ENCODE results near the gene PBX3. TPM values are rescaled to one million over a fixed set of nuclear protein-coding genes. Genes with fewer than 3 reads are reported as not detected.

Gene PBX3
- total RNA-seq, 1 donor from 2014 or later = 15.3 TPM

DNA sequence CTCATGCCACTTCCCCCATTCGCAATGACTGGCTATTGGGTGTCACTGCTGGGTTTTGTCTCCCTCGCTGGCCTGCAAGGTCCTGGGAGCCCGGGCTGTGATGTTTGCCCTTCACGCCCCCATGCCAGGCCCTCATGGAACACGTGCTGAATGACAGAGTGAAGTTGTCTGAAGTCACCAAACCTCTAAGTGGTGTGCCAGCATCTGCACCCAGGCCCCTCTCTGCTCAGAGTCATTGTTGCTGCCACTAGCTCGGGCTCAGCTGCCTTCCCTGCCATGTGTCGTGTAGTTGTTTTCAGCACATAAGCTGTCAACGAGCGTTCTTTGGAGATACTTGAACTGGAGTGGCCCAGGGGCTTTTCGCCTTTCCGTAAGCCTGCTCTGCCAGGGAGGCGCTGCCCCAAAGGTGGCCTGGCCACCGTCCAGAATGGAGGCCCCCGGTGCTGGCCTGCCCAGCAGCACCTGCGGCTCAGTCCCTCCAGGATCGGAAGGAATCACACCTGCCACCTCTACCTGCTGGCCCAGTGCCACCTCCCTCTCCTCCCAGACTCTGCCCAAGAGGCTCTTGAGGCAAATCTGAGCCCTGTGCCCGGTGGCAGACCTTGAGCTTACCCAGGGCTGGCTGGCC lies 250.1 kb downstream of the PBX3 start:
- DNase-seq = no peak

DNA sequence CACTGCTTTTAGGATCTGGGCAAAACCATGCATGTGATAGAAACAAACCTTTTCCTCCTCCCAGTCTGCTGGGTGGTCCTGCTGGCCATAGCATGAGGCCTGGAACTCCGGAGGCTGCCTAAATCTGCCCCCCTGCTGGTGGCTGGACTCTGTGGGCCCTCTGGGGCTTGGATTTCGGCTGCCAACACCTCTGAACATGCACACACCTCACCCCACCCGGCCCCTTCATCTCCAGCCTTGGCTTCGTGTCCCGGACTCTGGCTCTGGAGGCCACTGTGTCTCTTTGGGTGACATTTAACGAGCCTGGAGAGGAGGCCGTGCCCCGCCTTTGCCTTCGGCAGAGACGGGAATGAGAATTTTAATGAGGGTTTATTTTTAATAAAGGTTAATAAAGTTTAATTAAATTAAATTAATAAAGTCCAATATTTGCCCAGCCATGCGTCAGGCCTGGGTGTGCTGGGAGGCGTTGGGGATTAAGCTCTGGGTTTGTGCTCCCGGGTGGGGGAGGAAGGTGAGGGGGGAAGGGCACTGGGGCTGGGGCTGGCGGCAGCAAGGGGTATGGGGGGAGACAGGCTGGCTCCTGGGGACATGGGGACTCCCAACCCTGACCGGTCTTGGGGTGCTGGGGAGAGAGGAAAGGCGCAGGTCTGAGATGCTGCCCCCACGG lies 251.8 kb downstream of the PBX3 start:
- no peak for DNase-seq

DNA sequence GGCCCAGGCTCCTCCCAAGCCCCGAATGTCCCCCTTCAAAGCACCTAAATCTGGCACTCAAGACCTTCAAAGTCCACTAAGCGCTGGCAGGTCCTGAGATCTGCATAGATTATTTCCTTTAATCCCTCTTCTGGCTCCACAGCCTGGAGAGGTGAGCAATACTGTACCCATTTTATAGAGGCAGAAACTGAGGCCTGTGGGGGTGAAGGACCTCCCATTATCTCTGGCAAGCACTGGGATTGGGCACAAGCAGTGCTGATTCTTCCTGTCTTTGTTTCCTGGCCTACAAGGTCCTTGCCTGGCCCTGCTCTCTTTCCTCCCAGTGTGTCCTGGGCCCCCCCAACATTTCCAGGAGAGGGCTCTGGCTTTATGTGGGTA lies 252.3 kb downstream of the PBX3 start:
- no peak for DNase-seq

DNA sequence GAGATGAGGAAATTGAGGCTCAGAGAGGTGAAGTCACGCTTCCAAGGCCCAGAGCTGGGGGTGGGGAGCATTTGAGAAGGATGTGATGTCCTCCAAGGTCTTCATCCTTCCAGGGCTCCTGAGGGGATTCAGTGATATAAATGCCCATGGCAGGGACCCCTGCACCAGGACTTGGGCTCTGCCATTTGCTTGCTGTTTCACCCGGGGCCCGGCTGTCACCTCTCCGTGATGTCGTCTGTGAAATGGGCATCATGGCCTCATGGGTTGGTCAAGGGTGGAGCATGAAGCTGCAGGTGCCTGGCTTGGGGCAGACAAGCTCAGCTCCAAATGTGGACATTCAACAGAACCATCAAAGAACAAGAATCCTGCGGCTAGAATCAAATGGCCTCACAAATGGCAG lies 253.1 kb downstream of the PBX3 start:
- DNase-seq = no peak

DNA sequence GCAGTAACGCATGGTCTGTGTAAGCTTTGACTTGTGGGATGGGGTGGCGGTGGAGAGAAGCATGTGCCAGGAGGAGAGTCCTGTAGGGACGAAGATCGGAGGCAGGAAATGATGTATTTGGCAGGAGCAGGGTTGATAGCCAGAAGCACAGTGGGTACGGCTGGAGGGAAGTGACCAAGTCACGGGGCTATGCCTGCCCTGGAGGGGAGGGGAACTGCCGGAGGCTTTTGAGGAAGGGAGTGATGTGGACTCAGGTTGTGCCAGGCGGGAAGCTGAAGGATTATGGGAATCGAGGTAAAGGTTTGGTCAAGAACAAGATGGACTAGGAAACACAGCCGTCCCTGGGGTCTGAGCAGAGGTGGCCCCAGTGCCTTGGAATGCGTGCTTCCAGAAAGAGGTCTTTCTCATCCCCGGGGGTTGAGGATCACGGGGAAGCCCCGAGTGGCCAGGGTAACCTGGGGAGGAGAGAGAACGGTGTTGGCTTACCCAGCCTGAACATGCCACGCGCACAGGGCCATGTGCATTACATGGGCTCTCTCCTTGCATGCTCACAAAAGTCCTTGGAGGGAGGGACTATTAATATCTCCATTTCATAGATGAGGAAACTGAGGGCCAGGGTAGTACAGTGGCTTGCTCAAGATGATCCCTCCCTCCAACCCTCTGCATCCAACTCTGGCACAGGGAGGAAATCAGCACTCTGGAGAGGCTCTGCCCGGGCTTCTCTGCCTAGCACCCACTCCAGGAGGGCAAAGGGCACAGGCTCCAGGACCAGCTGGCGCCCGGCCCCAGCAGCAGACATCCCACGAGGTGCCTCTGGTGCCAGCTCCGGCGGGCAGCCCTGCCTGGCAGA lies 253.8 kb downstream of the PBX3 start:
- DNase-seq = no peak

DNA sequence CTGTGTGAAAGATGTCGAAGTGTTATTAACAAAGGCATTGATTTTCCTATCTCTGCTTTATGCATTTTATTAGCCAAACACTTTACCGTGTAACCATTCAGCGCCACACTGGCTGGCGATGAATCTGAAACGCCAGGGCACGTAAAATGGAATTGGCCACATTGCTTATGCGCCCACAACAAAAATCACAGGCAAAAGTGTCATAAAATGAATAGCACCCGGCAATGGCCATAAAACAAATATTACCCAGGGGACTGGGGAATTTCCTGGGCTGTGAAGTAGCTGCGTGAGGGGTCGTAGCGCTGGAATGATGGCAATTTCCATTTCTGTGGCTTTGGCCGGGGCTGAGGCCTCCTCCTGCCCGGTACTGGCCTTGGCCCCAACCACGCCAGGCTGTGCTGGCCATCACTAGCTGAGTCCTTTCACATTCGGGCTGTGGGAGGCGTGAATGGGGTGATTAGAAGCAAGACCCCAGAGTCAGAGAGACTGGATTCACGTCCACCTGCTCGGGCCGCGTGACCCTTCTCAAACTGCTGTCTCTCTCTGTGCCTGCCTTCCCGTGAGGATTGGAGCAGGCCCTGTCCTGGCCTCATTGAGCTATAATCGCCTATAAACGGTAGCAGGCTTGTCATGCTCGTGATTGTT lies 254.5 kb downstream of the PBX3 start:
- no peak for DNase-seq

DNA sequence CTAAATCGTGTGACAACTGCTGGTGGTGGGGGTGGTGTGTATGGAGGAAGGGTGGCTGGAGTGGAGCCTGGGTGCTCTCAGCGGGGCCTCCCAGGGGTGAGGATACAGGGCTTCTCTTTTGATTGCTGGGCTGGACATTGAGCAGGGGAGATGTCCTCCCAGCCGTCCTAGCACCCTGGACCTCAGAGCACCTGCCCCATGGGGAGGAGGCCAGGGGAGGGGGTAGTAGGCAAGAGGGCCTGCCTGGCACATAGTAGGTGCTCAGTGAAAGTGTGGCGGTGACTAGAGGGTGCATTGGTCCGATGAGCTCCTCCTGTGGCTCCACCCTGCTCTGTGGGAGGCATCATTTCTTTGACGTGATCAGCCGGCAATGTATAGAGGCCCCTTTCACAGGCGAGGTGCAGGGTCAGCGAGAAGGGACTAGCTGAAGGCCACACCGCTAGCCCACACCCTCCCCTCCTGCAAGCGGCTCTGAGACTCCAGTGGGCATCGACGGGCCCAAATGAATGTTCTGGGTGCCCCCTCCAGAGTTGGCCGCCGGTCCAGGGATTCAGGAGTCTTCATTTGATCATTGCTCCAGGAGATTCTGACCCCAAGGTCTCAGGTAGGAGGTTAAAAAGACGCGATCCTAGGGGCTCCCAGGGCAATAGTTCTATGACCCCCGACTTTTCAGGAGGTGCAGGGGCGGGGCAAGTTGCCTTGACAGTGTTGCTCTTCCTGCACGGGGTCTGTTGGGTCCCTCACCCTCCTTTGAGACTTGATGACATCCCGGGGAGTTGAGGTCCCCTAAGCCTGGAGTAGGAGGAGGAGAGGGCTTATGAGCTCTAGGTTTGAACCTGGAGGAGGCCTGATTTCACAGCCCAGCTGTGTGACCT lies 255.5 kb downstream of the PBX3 start:
- DNase-seq = no peak

DNA sequence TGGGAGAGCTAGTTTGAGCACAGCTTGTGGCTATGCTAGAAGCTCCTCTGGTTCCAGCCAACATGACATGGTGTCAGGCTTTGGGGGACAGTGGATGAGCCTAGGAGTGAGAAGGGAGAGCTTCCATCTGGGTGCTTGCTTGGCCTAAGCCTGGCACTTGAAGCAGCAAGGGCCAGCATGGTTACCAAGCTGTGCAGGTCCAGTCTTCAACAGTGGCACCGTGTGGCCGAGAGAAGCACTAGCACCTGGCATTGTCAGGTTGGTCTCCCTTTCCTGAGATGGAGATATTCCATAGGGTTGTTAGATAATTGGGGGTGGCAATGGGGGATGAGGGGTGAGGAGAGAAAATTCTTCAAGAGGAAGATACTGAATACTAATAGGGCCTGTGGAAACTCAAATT lies 261.9 kb downstream of the PBX3 start:
- no peak for DNase-seq

DNA sequence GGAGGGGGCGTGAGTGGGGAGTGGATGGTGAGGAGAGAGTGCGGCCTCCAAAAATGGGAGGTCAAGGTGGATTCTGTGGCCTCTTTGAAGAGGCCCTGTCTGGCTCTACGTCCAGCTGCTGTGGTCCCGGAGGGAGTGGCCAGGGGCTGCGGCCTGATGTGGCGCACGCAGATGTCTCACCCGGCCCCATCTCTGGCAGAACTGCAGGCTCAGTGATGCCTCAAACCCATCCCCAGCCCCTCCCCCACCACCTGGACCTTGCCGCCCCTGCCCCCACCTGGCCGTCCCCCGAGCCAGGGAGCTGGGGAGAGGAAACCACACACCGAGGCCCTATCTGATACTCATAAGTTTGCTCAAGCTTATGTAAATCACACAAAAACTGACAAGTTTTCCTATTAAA lies 267.6 kb downstream of the PBX3 start:
- DNase-seq = no peak

DNA sequence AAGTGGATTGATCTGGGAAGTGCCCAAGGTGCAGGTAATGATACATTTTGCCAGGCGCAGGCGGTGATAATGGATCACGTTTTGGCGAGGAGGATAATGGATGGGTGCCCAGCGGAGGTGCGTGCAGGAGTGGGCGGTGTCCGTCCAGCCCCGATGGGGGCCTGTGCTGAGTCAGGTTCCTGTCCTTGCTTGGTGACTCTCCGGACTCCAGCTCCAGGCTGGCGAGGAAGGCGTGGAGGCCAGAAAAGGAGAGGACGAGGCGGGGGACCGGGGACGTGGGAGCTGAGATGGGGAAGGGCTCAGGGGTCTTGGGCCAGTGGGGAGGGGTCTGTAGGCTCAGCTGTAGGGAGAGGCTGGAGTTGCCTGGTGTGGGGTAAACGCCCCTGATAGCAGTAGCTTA lies 268.3 kb downstream of the PBX3 start:
- DNase-seq = no peak

DNA sequence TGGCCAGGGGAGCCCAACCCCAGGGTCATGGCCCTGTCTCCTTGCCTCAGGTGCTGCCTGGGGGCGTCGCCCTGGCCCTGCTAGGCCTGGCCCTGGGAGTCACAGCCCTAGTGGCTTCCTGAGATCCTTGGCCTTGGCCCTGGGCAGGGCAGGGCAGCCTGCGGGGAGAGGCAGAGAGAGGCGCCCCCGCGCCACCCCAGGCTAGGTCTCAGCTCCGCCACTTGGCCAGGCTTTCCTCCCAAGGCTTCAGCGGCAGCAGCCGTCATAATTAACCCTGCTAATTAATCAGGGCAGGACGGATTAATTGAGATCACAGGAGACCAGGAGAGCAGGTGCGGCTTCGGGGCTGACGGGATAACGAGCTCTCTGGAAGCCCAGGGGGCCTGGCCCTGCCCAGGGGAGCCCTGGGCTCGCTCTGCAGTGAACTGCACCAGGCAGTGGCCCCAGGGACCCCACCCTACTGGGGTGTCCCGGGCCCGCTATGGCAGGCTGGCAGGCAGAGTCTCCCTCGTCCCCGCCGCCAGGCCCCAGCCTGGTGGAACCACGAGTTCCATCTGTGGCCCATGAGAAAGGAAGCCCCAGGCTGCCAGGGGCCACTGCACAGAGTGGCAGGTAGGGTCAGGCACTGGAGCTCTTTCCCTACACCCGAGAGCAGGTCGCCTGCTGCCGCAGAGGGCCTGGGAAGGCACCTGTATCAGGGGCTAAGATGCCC lies 269.6 kb downstream of the PBX3 start:
- no peak for DNase-seq

Other genes with a start within 250 kb of the PBX3 start
- gene MAPKAP1, start 40.2 kb upstream of the PBX3 start, total RNA-seq = 35.2 TPM